HEK293T (cell line): Measurements from ENCODE around the gene IFT52.
"Not testable (repeated sequence)": the region's sequence is repeated elsewhere in the genome, so short reads cannot be mapped to it uniquely, and the experiment has no call there.

Experiments
- CTCF ChIA-PET: fragments of 350-600 bp; formaldehyde crosslinking; extraction: SDS; loops from one replicate; lab custom pipeline; 2021; ENCODE audit warnings: antibody characterized with exemption, inconsistent platforms; lab: Yijun Ruan, JAX
- POLR2A ChIA-PET: fragments of 350-600 bp; formaldehyde crosslinking; extraction: SDS; loops from one replicate; lab custom pipeline; 2020; ENCODE audit warnings: antibody characterized with exemption, inconsistent platforms; lab: Yijun Ruan, JAX
- DNase-seq: peaks from one replicate; pipeline ENCODE4 v3.0.0; 2012; ENCODE audit warnings: mixed read lengths; ENCODE audit errors: extremely low spot score
- ARNT ChIP-seq: fragments of 450-650 bp; IDR thresholded peaks from 2 replicates; pipeline ENCODE4 v1.6.1; 2017; ENCODE audit warnings: mild to moderate bottlenecking
- BHLHE40 ChIP-seq: fragments of 450-650 bp; IDR thresholded peaks from 2 replicates; pipeline ENCODE4 v1.6.1; 2016; ENCODE audit warnings: mild to moderate bottlenecking, moderate library complexity, borderline replicate concordance
- CTBP1 ChIP-seq: fragments of 450-650 bp; IDR thresholded peaks from 2 replicates; pipeline ENCODE4 v1.6.1; 2016; ENCODE audit warnings: borderline replicate concordance
- ELF4 ChIP-seq: fragments of 450-650 bp; IDR thresholded peaks from 2 replicates; pipeline ENCODE4 v1.6.1; 2017; ENCODE audit warnings: antibody characterized with exemption
- FOXA1 ChIP-seq: fragments of 450-650 bp; IDR thresholded peaks from 2 replicates; pipeline ENCODE4 v1.6.1; 2016; ENCODE audit warnings: mild to moderate bottlenecking
- FOXK2 ChIP-seq: fragments of 450-650 bp; IDR thresholded peaks from 2 replicates; pipeline ENCODE4 v1.6.1; 2016; ENCODE audit warnings: mild to moderate bottlenecking
- FOXM1 ChIP-seq: fragments of 450-650 bp; IDR thresholded peaks from 2 replicates; pipeline ENCODE4 v1.6.1; 2017; ENCODE audit warnings: mild to moderate bottlenecking, borderline replicate concordance
- HDGF ChIP-seq: fragments of 450-650 bp; IDR thresholded peaks from 2 replicates; pipeline ENCODE4 v1.6.1; 2017; ENCODE audit warnings: antibody characterized with exemption, borderline replicate concordance
- L3MBTL2 ChIP-seq: fragments of 450-650 bp; conservative IDR thresholded peaks from 2 replicates; pipeline ENCODE4 v1.6.1; 2016; ENCODE audit warnings: mild to moderate bottlenecking
- LEF1 ChIP-seq: fragments of 450-650 bp; IDR thresholded peaks from 2 replicates; pipeline ENCODE4 v1.6.1; 2017; ENCODE audit warnings: mild to moderate bottlenecking, borderline replicate concordance
- NFRKB ChIP-seq: fragments of 450-650 bp; IDR thresholded peaks from 2 replicates; pipeline ENCODE4 v1.6.1; 2016; ENCODE audit warnings: mild to moderate bottlenecking, moderate library complexity
- PKNOX1 ChIP-seq: fragments of 450-650 bp; IDR thresholded peaks from 2 replicates; pipeline ENCODE4 v1.6.1; 2016
- SP1 ChIP-seq: fragments of 450-650 bp; IDR thresholded peaks from 2 replicates; pipeline ENCODE4 v1.6.1; 2017
- SUZ12 ChIP-seq: fragments of 450-650 bp; IDR thresholded peaks from 2 replicates; pipeline ENCODE4 v1.6.1; 2016; ENCODE audit warnings: mild to moderate bottlenecking
- TARDBP ChIP-seq: fragments of 450-650 bp; IDR thresholded peaks from 2 replicates; pipeline ENCODE4 v1.6.1; 2016
- ZNF384 ChIP-seq: fragments of 450-650 bp; IDR thresholded peaks from 2 replicates; pipeline ENCODE4 v1.6.1; 2016

The IFT52 gene

GRCh38 chr20:43603124-43603523 lies 12.4 kb downstream of the IFT52 start:
- ChIA-PET POLR2A (no interaction called here), CTCF (interaction anchor here (0.9 kb wide), 1 partner anchor 103 kb away, joined by 3 read pairs; no protein-coding TSS in a partner anchor)
- no peak for TF ChIP-seq SUZ12
- no peak for TF ChIP-seq FOXM1
- no peak for TF ChIP-seq ZNF384
- TF ChIP-seq BHLHE40 = no peak
- no peak for TF ChIP-seq FOXA1
- TF ChIP-seq CTBP1 = no peak
- no peak for TF ChIP-seq TARDBP
- TF ChIP-seq LEF1 = no peak
- no peak for TF ChIP-seq ARNT
- no peak for TF ChIP-seq PKNOX1
- DNase-seq = no peak

DNA sequence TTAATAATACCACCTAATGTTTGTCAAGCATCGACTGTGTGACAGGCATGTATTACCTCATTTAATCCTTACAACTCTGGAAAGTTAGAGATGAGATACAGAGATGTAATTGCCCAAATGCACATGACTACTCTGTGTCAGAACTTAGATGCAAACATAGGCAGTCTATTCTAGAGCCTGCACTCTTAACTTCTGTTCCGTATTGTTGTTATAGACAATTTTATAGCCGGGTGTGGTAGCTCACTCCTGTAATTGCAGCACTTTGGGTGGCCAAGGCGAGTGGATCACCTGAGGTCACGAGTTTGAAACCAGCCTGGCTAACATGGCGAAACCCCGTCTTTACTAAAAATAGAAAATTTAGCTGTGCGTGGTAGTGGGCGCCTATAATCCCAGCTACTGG lies 15.0 kb downstream of the IFT52 start:
- TF ChIP-seq BHLHE40 = no peak
- no peak for TF ChIP-seq TARDBP
- no peak for TF ChIP-seq ARNT
- TF ChIP-seq SUZ12 = no peak
- TF ChIP-seq HDGF = no peak
- TF ChIP-seq ZNF384 = no peak
- TF ChIP-seq FOXA1 = no peak
- no peak for TF ChIP-seq FOXK2
- TF ChIP-seq ELF4 = no peak
- TF ChIP-seq PKNOX1 = no peak
- TF ChIP-seq CTBP1 = no peak
- TF ChIP-seq FOXM1 = no peak
- TF ChIP-seq SP1 = no peak
- TF ChIP-seq L3MBTL2 = no peak

DNA sequence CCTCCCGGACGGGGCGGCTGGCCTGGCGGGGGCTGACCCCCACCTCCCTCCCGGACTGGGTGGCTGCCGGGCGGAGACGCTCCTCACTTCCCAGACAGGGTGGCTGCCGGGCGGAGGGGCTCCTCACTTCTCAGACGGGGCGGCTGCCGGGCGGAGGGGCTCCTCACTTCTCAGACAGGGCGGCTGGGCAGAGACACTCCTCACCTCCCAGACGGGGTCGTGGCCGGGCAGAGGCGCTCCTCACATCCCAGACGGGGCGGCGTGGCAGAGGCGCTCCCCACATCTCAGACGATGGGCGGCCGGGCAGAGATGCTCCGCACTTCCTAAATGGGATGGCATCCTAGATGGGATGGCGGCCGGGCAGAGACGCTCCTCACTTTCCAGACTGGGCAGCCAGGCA lies 16.5 kb downstream of the IFT52 start:
- POLR2A ChIA-PET, DNase-seq, CTCF ChIA-PET: not testable (repeated sequence)

More for the DNA sequence above, 15.0 kb downstream of the IFT52 start:
- ChIA-PET CTCF (no interaction called here), POLR2A (no interaction called here)
- no peak for DNase-seq

DNA sequence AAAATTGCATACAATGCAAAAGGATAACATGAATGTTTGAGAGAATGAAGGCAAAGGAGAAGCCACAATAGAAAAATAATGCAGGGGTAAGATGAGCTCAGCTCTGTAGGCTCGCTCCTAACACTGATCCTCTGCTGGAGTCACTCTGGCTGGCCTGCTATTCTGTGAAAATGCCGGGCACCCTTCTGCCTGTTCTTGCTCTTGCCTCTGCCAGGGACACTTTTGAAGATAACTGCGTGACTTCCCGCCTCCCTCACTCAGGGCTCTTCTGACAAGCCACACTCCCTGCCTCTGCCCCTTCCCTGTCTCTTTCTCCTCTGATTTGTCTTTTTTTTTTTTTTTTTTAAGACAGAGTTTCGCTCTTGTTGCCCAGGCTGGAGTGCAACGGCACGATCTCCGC lies 40.9 kb downstream of the IFT52 start:
- ChIA-PET CTCF (interaction anchor here (0.5 kb wide), 1 partner anchor 17 kb away, joined by 3 read pairs; no protein-coding TSS in a partner anchor), POLR2A (no interaction called here)
- TF ChIP-seq ELF4 (no peak), PKNOX1 (no peak), L3MBTL2 (no peak), HDGF (no peak), ARNT (no peak), TARDBP (no peak), SUZ12 (no peak), SP1 (no peak), FOXA1 (no peak), FOXK2 (no peak), BHLHE40 (no peak), CTBP1 (no peak), ZNF384 (no peak), LEF1 (no peak), NFRKB (no peak), FOXM1 (no peak)
- no peak for DNase-seq

GRCh38 chr20:43636429-43636828 lies 45.7 kb downstream of the IFT52 start:
- DNase-seq = no peak
- CTCF ChIA-PET = no interaction called here
- no peak for TF ChIP-seq L3MBTL2
- no peak for TF ChIP-seq ELF4
- TF ChIP-seq SUZ12 = no peak
- no peak for TF ChIP-seq ARNT
- TF ChIP-seq PKNOX1 = no peak
- TF ChIP-seq ZNF384 = no peak
- TF ChIP-seq FOXM1 = no peak
- no peak for TF ChIP-seq NFRKB
- TF ChIP-seq SP1 = no peak
- TF ChIP-seq BHLHE40 = no peak
- TF ChIP-seq LEF1 = no peak
- TF ChIP-seq FOXK2 = no peak
- TF ChIP-seq TARDBP = no peak
- TF ChIP-seq FOXA1 = no peak
- no peak for TF ChIP-seq HDGF
- TF ChIP-seq CTBP1 = no peak
- POLR2A ChIA-PET = no interaction called here

DNA sequence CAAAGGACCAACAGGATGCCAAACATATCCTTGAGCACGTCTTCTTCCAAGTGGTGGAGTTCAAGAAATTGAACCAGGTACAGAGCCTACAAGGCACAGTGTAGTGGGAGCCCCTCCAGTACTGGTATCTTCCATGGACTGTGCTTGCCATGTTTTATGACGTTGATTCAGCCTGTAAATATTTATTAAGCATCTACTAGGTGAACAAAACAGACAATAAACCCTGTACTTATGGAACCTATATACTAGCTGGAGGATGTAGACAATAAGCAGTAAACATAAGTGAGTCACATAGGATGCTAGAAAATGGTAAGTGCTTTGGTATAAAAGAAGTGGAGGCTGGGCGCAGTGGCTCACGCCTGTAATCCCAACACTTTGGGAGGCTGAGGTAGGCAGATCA lies 51.8 kb downstream of the IFT52 start:
- ChIA-PET POLR2A (no interaction called here), CTCF (no interaction called here)
- TF ChIP-seq BHLHE40 (no peak), CTBP1 (no peak), SP1 (no peak), FOXM1 (no peak), ZNF384 (no peak), HDGF (no peak), PKNOX1 (no peak), FOXA1 (no peak), ARNT (no peak), L3MBTL2 (no peak), ELF4 (no peak), FOXK2 (no peak), LEF1 (no peak), NFRKB (no peak), TARDBP (no peak), SUZ12 (no peak)

More for the DNA sequence above, 51.8 kb downstream of the IFT52 start:
- no peak for DNase-seq
